Renal cortical epithelial cell (primary cell): ENCODE results near the gene DMPK. TPM values are rescaled to one million over a fixed set of nuclear protein-coding genes. Genes with fewer than 3 reads are reported as not detected.

Source experiments
- DNase-seq: peaks from one replicate; pipeline ENCODE4 v3.0.0-alpha.2; 2011; ENCODE audit warnings: low read depth
- total RNA-seq: library from RNA; depleted of rRNA; stranded (reverse); fragments of >200 nt; gene quantifications from 2 replicates; pipeline ENCODE4 v1.2.3, GENCODE V29; 2014

DMPK gene
- total RNA-seq, 1 donor from 2014 or later: 32.3 TPM

DNA sequence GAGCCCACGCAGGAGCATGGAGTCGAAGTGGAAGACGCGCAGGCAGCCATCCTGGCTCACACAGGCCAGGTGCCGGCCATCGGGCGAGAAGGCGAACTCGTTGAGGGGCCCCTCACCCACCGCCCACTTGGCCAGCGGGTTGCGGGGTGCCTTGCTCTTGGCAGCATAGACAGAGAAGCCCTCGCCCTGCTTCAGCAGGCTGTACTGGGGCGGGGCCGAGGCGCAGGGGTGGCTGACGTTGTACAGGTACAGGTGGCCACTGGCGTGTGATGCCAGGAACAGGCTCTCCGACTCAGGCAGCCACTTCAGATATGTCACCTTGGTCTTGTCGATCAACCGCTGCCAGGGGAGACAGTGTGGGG, 4.2 kb upstream of the DMPK start:
- no peak for DNase-seq

DNA sequence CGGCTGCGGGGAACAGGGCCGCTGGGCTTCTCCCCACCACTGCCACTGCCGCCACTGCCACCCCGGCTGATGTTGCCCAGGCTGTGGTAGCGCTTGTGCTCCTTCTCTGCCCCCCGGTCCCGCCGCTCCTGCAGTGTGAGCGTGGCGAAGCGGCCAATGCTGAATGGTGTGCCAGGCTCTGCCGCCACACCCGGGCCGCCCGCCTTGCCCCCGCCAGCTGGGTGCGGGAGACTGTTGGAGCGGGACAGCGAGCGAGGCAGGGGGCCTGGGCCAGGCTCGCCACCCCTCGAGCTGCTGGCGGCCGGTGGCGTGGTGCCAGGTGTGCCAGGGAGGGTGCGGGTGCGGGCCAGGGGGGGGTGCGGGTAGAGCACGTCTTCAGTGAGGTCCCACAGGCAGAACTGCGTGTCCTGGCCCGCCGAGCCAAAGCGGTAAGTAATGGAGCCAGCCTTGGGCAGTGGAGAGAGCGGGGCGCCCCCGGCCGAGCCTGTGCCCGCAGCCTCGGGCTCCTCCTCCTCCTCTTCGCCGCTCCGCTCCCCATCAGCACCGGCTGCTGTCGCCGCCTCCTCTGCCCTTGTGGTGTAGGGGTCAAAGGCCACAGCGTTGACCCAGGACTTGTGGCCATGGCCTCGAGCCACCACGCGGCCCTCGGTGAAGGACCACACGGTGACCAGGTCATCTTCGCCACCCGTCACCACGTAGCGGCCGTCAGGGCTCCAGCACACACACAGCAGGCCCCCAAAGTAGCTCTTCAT, 3.7 kb upstream of the DMPK start:
- no peak for DNase-seq

DNA sequence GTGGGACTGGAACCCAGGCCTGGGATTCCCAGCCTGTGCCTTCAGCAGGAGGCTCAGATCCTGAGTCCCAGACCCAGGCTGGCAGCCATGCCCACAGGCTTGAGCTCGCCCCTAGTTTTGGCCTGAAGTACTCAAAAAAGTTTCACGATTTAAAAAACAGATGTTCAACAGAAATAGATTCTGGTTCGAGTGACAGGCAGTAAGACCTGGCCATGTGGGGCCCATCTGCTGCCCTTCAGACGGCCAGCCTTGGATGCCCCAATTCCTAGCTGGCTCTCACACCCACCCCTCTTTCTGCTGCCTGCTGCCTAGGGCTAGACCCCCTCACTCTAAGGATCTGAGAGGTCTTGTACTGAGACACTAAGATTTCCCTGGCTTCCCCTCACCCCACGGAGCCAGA, 2.8 kb upstream of the DMPK start:
- no peak for DNase-seq

DNA sequence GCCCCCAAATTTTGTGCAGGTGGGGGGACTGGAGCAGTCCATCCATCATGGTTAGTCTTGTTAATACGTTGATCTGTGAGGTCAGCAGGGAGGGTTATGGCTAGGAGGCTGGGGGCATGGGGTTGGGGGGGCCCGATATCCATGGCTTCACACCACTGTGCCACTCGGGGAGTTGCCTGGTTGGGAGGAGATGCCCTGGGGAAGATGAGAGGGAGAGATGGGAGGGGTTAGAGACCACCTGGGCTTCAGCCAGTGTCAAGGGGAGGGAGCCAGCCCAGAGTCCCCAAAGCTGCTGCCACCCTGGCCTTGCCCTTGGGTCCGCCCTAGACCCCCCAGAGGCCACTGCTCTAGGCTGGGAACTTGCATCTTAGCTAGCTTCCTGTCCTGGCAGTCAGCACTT, 1.8 kb upstream of the DMPK start:
- DNase-seq: no peak

DNA sequence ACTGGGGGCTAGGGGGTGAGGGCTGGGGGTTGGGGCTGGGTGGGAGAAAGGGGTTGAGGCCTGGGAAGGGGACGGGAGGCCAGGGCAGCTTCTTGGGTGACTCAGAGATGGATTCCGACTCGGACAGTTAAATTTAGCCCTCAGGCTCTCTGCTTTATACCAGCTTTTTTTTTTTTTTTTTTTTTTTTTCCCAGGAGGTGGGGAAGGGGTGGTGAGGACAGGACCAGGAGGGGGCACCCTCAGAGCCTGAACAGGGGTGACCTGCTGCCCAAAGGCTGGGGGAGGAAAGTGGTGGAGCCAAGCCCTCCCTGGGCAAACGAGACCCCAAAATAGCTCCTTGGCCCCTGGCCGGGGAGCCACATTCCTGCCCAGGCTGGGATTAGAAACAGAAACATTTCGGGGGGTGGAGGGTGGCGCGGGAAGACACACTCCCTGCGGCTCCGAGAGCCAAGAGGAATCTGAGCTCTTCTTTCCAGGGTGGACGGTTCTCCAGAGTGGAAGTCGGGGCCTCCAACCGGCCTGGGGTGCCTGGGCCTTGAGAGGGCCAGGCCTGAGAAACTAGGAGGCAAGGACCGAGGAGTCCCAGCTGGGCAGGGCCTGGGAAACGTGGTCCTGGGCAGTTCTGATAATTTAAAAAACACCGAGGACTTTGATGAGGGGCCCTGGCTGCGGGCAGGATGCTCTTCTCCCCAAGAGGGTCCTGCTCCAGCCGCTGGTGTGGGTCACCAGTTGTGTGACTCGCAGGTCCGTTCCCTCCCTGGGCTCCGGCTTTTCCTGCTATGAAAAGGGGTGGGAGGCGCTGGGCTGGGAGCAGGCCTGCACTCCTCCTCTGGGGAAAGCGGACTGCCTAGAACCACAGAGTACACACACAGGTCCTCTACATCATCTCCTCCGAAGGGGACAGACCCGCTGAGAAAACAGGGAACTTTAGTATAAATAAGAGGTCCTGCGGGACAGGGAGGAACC, 813 bp upstream of the DMPK start:
- peak; percentile 73 for DNase-seq

DNA sequence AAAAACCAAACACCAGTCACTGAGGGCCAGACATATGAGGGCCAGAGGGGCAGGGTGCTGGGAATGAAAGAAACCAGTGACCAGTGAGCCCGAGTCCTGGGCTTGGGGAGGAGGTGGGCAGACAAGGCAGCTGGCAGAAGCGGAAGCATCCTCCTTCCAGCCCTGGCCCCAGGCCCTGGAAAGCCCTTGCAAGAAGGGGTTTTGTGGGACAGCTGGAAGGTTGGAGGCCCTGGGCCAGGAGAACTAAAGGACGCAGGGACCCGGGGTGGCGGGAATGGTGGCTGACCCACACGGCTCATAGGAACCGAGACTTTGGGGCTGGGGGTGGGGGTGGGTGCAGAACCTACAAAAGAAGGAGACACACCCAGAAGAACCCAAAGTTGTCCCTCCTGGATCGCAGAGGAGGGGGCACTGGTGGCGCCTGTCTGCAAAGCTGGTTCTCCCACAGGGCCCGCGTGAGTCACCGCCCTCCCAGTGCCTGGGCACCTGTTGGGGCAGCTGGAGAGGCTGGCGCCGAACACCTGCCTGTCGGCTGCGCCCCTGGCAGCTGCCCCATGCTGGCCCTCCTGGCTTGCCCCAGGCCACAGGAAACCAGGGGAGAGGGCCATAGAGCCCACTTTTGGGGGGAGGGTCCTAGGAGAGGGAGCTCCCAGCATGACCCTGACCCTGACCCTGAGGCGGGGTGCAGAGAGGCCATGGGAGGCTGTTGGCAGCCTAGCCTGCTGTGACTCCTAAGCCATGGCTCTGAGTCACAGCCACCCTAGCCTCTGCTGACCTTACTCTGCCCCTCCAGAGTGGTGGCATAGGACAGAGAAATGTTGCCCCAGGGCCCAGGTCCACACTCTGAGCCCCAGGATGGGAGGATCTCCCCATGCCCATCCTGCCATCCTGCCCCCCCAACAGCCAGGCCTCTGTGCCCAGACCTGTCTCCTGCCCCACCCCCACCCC, 802 bp downstream of the DMPK start:
- DNase-seq: no peak

DNA sequence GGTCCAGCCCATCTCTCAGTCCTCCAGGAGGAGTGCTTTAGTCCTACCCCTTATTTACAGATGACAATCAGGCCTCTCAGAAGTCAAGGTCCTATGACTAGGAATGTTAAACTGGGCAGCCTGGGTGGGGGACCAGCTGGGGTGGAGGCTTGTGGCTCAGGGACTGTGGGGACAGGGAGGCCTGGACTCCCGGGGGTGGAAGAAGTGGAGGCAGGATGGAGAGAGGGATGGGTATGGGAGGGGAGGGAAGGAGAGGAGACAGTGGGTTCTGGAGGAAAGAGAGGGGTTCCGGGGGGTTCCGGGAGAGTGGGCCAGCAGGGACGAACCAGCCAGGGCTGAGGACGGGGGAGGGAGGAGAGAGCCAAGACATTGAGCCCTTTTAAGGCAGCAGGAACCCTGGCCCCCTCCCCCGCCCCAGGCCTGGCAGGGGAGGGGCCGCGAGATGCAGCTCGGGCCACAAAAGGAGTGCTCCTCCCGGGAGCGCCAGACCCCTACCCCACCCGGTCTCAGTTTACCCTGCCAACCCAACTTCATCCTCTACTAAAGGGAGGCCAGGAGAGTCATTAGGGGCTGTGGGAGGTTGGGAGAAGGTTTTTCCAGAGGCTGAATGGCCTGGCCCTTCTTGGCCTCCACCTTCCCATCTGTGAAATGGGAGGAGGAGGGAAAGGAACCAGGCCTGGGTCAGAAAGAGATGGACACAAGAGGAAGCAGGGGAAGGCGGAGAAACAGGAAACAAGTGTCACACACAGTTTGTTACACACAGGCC, 1.7 kb downstream of the DMPK start:
- no peak for DNase-seq

DNA sequence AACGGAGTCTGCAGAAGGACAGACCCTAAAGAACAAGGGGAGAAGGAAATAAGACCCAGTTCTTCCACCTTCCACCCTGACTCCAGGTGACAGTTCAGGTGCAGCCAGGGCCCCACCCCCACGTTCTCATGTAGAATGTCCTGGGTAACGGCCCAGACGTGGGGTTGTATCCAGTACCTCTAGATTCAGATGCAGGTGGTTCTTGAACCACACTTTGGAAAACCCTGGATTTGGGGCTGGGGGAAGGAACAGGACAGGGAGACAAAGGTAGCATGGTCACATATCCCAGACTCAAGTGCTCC, 2.2 kb downstream of the DMPK start:
- no peak for DNase-seq

DNA sequence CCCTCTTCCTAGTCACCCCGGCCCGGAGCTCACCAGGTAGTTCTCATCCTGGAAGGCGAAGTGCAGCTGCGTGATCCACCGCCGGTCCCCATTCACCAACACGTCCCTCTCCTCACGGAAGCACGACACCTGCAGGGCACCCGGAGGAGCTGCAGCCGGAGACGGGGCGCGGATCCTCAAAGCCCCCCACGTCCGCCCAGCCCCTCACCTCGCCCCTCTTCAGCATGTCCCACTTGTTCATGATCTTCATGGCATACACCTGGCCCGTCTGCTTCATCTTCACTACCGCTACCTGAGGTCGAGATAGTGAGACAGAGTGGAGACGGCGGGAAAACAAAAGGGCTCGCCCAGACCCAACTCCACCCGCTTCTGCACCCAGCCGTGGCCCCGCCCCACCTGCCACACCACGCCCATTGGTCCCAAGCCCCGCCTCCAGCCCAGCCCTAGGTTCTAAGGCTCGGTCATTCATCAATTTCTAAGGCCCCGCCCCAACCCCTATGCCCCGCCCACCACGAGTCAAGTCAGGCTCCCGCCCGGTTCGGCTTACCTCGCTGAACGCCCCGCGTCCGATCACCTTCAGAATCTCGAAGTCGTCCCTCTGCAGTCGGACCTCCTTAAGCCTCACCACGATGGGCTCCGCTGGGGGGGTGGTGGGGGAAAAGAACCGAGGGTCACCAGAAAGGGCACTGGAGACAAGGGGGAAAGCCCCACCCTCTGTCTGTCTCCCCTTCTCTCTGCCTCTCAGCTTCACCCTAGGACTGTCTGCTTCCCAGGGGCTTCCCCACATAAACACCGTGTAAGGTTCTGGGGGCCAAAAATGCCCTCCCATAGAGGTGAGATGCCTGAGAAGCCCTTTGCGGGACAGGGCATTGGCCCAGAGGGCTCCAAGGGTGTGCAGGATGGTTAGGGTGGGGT, 2.8 kb downstream of the DMPK start:
- peak; percentile 69 for DNase-seq

DNA sequence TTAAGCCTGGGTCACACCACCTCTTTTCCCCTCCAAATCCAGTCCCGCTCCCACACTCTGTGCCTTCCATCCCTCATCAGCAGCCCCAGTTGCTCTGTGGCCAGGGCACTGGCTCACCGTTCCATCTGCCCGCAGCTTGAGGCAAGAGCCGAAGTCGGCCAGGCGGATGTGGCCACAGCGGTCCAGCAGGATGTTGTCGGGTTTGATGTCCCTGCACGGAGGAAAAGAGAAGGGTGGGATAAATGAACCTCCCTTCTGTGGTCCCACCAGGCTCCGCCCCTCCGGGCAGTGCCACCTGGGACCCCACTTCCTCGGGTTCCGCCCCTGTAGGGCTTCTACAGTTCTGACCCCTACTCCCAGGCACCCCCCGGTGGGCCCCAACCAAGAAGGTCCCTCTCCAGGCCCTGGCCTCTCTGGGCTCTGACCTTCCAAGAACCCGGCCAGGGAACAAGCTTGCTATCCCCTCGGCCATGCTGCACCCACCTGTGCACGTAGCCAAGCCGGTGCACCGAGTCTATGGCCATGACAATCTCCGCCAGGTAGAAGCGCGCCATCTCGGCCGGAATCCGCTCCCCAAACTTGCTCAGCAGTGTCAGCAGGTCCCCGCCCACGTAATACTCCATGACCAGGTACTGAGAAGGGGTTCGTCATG, 4.2 kb downstream of the DMPK start:
- no peak for DNase-seq

DNA sequence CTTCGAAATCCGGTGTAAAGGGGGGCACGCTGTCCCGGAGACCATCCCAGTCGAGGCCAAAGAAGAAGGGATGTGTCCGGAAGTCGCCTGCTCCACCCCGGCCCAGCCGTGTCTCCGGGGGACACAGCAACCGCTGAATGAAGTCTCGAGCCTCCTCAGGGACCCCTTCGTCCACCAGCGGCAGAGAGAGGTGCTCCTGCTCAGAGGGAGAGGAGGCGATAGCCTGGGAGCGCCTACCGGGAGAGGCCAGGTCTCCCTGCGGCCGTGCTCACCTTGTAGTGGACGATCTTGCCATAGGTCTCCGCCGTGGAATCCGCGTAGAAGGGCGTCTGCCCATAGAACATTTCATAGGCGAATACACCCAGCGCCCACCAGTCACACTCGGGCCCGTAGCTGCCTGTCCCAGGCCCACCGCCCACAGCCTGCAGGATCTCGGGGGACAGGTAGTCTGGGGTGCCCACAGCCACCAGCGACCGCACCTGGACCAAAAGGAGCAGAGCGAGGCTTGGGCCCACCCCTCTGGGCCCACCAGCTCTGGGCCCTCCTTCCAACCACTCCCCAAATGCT, 4.8 kb downstream of the DMPK start:
- no peak for DNase-seq

DNA sequence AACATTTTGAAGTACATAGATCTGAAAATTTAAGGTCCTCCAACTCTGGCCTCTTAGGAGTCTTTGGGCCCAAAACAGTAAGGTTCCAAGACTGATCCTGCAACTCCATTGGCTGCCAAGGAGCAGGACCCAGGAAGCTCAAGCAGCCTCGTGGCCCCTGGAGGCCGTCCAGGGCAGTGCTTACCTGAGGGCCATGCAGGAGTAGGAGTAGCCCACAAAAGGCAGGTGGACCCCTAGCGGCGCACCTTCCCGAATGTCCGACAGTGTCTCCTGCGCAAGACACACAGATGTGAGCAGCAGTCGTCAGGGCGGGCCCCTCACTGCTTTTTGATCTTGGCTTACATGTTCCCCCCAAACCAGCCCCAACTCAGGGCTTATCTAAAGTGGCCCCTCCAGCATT, 7.5 kb downstream of the DMPK start:
- no peak for DNase-seq

DNA sequence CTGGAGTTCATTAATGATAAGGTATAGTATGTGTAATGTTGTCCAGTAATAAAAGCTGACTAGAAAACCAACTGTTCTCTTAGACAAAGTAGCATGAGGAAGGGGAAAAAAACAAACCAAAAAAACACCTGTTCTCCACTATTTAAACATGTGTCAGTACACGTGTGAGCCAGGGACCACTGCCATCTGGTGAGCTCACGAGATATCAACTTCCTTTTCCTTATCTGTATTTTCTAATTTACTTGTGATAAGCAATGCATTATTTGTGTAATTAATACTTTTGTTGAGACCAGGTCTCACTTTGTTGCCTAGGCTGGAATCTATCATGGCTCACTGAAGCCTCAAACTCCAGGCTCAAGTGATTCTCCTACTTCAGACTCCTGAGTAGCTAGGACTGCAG, 8.9 kb downstream of the DMPK start:
- no peak for DNase-seq

DNA sequence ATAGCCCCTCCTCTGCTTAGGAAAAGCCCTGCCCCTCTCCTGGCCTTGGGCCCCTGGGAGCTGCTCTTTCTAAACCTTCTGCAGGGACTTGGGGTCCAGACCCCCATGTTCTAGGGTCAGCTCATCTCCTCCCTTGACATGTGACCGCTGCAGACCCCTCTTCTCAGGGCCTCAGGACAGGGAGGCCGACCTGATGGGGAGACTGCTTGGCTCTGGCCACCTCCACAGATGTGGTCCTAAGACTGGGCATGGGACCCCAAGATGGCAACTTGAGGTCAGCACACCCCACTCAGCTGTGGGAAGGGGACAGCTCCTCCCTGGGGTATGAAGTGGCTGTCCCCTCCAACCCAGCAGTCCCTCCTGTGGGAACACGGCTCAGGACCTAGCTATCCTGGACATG, 9.4 kb downstream of the DMPK start:
- DNase-seq: no peak

DNA sequence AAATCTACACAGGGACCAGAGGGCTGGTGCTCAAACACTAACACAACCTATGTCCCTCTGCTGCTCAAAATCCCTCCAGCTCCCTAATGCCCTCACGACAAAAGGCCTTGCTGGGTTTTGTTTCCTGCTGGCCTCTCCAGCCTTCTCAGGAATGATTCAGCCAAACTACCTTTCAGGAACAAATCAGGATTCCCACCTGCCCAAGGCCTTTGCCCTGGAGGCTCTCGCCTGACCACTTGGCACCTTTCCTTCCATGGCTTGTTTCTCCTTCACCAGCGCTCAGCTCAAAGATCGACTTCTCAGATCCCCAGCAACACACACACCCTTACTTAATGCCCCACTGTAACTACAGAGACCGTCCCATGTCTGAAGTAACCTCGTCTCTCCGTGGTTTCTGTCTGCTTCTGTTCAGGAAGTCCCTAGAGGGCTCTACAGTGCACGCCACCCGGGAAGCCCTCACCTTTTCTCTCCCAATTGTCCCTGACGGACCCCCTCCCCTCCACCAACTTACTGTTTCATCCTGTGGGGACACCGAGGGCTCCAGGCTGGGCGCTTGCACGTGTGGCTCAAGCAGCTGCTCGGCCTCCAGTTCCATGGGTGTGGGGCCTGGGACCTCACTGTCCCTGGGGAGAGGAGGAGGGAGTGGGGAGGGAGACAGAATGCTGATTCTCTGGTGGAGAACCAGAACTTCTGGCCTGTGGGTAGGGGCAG, 10.0 kb downstream of the DMPK start:
- no peak for DNase-seq

DNA sequence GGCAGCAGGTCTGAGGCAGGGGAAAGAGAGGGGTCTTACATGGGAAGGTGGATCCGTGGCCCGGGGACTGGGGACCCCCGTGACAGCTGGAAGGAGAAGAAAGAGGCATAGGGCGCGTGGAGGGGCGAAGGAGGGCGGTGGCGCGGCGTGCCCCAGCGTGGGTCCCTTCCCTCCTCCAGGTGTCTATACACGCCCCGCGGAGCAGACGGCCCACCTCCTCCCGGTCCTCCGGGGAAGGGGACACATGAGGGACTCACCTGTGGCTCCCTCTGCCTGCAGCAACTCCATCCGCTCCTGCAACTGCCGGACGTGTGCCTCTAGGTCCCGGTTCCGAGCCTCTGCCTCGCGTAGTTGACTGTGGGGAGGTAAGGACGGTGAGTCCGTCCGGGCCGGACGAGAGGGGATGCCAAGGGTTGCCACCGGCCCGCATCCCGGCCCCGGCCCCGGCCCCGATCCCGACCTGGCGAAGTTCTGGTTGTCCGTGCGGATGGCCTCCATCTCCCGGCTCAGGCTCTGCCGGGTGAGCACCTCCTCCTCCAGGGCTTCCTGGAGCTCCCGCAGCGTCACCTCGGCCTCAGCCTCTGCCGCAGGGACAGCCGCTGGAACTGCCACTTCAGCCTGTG, 10.9 kb downstream of the DMPK start:
- no peak for DNase-seq

DNA sequence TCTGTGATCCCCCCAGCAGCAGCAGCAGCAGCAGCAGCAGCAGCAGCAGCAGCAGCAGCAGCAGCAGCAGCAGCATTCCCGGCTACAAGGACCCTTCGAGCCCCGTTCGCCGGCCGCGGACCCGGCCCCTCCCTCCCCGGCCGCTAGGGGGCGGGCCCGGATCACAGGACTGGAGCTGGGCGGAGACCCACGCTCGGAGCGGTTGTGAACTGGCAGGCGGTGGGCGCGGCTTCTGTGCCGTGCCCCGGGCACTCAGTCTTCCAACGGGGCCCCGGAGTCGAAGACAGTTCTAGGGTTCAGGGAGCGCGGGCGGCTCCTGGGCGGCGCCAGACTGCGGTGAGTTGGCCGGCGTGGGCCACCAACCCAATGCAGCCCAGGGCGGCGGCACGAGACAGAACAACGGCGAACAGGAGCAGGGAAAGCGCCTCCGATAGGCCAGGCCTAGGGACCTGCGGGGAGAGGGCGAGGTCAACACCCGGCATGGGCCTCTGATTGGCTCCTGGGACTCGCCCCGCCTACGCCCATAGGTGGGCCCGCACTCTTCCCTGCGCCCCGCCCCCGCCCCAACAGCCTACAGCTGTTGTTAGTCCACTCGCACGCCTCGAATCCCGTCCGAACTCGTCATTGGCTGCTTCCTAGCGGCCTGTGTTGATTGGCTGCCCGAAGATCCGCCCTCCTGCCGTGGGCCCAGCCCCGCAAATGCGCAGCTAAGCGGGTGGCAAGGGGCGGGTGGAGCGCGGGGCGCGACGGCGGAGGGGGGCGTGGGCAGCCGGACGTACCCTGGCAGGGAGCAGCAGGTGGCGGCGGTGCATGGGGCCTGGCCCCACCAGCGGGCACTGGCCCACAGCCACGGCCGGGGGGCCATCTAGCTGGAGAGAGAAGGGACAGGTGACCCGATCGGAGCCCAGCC, 11.8 kb downstream of the DMPK start:
- peak; percentile 95 for DNase-seq
